HEK293 (cell line): Measurements from ENCODE around the gene SYTL1.

Experiments used
- CTCF ChIA-PET: fragments of 350-600 bp; formaldehyde crosslinking; extraction: SDS; loops from one replicate; lab custom pipeline; 2021; ENCODE audit warnings: antibody characterized with exemption; lab: Yijun Ruan, JAX
- POLR2A ChIA-PET: fragments of 300-600 bp; formaldehyde crosslinking; extraction: SDS; loops from one replicate; lab custom pipeline; 2020; ENCODE audit warnings: antibody characterized with exemption, inconsistent platforms; lab: Yijun Ruan, JAX
- H3K27ac ChIP-seq: fragments of 200-500 bp; sonication (Bioruptor generic); 2 replicates; pipeline ENCODE4 v1.5.1; 2014; ENCODE audit warnings: low read depth, low read length, control low read depth, inconsistent platforms; ENCODE audit errors: extremely low read depth
- H3K36me3 ChIP-seq, 2 experiments: fragments of 200-500 bp in 1 of 2; sonication (Bioruptor generic) in 1 of 2; 1 replicate in 1 of 2; 2 replicates in 1 of 2; pipeline ENCODE4 v1.5.1; 2014 to 2017; ENCODE audit warnings: inconsistent platforms in 2 of 2, low read length in 2 of 2; ENCODE audit not compliant: control insufficient read depth in 2 of 2, insufficient read depth in 1 of 2
- H3K4me1 ChIP-seq: fragments of 200-500 bp; sonication (Bioruptor generic); 2 replicates; pipeline ENCODE4 v1.5.1; 2014; ENCODE audit warnings: mild to moderate bottlenecking, low read length, inconsistent platforms; ENCODE audit not compliant: control insufficient read depth, insufficient read depth
- H3K4me3 ChIP-seq: 2 replicates; pipeline ENCODE4 v1.5.1; 2011; ENCODE audit warnings: low read depth, mild to moderate bottlenecking, control low read depth, low read length, moderate library complexity
- H3K9me3 ChIP-seq: fragments of 200-500 bp; sonication (Bioruptor generic); 2 replicates; pipeline ENCODE4 v1.5.1; 2014; ENCODE audit warnings: low read depth, low read length, inconsistent platforms; ENCODE audit not compliant: control insufficient read depth, insufficient read depth
- EGR2 ChIP-seq: fragments of 450-650 bp; formaldehyde crosslinking; IDR thresholded peaks from 2 replicates; pipeline ENCODE4 v1.5.1; 2016; ENCODE audit warnings: low read depth, missing biosample characterization, missing genetic modification characterization
- KLF1 ChIP-seq: fragments of 450-650 bp; formaldehyde crosslinking; IDR thresholded peaks from 2 replicates; pipeline ENCODE4 v1.5.1; 2016; ENCODE audit warnings: missing biosample characterization, missing genetic modification characterization
- KLF8 ChIP-seq: fragments of 450-650 bp; formaldehyde crosslinking; IDR thresholded peaks from 2 replicates; pipeline ENCODE4 v1.5.1; 2016; ENCODE audit warnings: missing biosample characterization, missing genetic modification characterization
- KLF9 ChIP-seq: fragments of 450-650 bp; formaldehyde crosslinking; IDR thresholded peaks from 2 replicates; pipeline ENCODE4 v1.5.1; 2016; ENCODE audit warnings: missing biosample characterization, missing genetic modification characterization, low read depth
- SCRT1 ChIP-seq: fragments of 450-650 bp; formaldehyde crosslinking; IDR thresholded peaks from 2 replicates; pipeline ENCODE4 v1.5.1; 2016; ENCODE audit warnings: missing biosample characterization, missing genetic modification characterization, borderline replicate concordance
- SP2 ChIP-seq: fragments of 450-650 bp; formaldehyde crosslinking; IDR thresholded peaks from 2 replicates; pipeline ENCODE4 v1.5.1; 2016; ENCODE audit warnings: missing biosample characterization, missing genetic modification characterization
- ZBTB48 ChIP-seq: fragments of 450-650 bp; formaldehyde crosslinking; IDR thresholded peaks from 2 replicates; pipeline ENCODE4 v1.5.1; 2016; ENCODE audit warnings: missing biosample characterization, missing genetic modification characterization
- ZBTB6 ChIP-seq: fragments of 450-650 bp; formaldehyde crosslinking; IDR thresholded peaks from 2 replicates; pipeline ENCODE4 v1.5.1; 2017; ENCODE audit warnings: missing biosample characterization, missing genetic modification characterization
- ZBTB7A ChIP-seq: fragments of 450-650 bp; formaldehyde crosslinking; IDR thresholded peaks from 2 replicates; pipeline ENCODE4 v1.5.1; 2016; ENCODE audit warnings: low read depth, missing biosample characterization, missing genetic modification characterization
- ZBTB8A ChIP-seq: fragments of 450-650 bp; formaldehyde crosslinking; IDR thresholded peaks from 2 replicates; pipeline ENCODE4 v1.5.1; 2016; ENCODE audit warnings: missing biosample characterization, missing genetic modification characterization
- ZFHX2 ChIP-seq: fragments of 450-650 bp; formaldehyde crosslinking; conservative IDR thresholded peaks from 2 replicates; pipeline ENCODE4 v1.5.1; 2016; ENCODE audit warnings: missing biosample characterization, missing genetic modification characterization
- ZNF10 ChIP-seq: fragments of 450-650 bp; formaldehyde crosslinking; IDR thresholded peaks from 2 replicates; pipeline ENCODE4 v1.5.1; 2017; ENCODE audit warnings: missing biosample characterization, missing genetic modification characterization
- ZNF112 ChIP-seq: fragments of 450-650 bp; formaldehyde crosslinking; IDR thresholded peaks from 2 replicates; pipeline ENCODE4 v1.5.0; 2017; ENCODE audit warnings: missing biosample characterization, missing genetic modification characterization
- ZNF133 ChIP-seq: fragments of 450-650 bp; formaldehyde crosslinking; IDR thresholded peaks from 2 replicates; pipeline ENCODE4 v1.5.1; 2016; ENCODE audit warnings: missing biosample characterization, missing genetic modification characterization
- ZNF140 ChIP-seq: fragments of 450-650 bp; formaldehyde crosslinking; IDR thresholded peaks from 2 replicates; pipeline ENCODE4 v1.5.1; 2016; ENCODE audit warnings: missing biosample characterization, missing genetic modification characterization
- ZNF157 ChIP-seq: fragments of 450-650 bp; formaldehyde crosslinking; IDR thresholded peaks from 2 replicates; pipeline ENCODE4 v1.5.1; 2016; ENCODE audit warnings: missing biosample characterization, missing genetic modification characterization
- ZNF24 ChIP-seq: fragments of 450-650 bp; formaldehyde crosslinking; IDR thresholded peaks from 2 replicates; pipeline ENCODE4 v1.5.1; 2016; ENCODE audit warnings: missing biosample characterization, missing genetic modification characterization
- ZNF37A ChIP-seq: fragments of 450-650 bp; IDR thresholded peaks from 2 replicates; pipeline ENCODE4 v1.5.1; 2018; ENCODE audit warnings: missing biosample characterization, missing genetic modification characterization
- ZNF404 ChIP-seq: fragments of 450-650 bp; formaldehyde crosslinking; IDR thresholded peaks from 2 replicates; pipeline ENCODE4 v1.5.1; 2017; ENCODE audit warnings: missing biosample characterization, missing genetic modification characterization
- ZNF514 ChIP-seq: fragments of 450-650 bp; formaldehyde crosslinking; IDR thresholded peaks from 2 replicates; pipeline ENCODE4 v1.5.1; 2016; ENCODE audit warnings: missing biosample characterization, missing genetic modification characterization
- ZNF561 ChIP-seq: fragments of 450-650 bp; IDR thresholded peaks from 2 replicates; pipeline ENCODE4 v1.5.1; 2018; ENCODE audit warnings: missing biosample characterization, missing genetic modification characterization, borderline replicate concordance
- ZNF600 ChIP-seq: fragments of 450-650 bp; formaldehyde crosslinking; IDR thresholded peaks from 2 replicates; pipeline ENCODE4 v1.5.1; 2016; ENCODE audit warnings: missing biosample characterization, missing genetic modification characterization
- ZNF843 ChIP-seq: fragments of 450-650 bp; formaldehyde crosslinking; IDR thresholded peaks from 2 replicates; pipeline ENCODE4 v1.5.1; 2016; ENCODE audit warnings: missing biosample characterization, missing genetic modification characterization
- TF ChIP-seq, protein P1 (sequence below): fragments of 450-650 bp; formaldehyde crosslinking; IDR thresholded peaks from 2 replicates; pipeline ENCODE4 v1.5.1; 2016; ENCODE audit warnings: missing biosample characterization, missing genetic modification characterization
- TF ChIP-seq, protein P2 (sequence below): fragments of 450-650 bp; formaldehyde crosslinking; IDR thresholded peaks from 2 replicates; pipeline ENCODE4 v1.5.1; 2016; ENCODE audit warnings: missing biosample characterization, missing genetic modification characterization
- TF ChIP-seq, protein P3 (sequence below): fragments of 450-650 bp; formaldehyde crosslinking; IDR thresholded peaks from 2 replicates; pipeline ENCODE4 v1.5.1; 2016; ENCODE audit warnings: missing biosample characterization, missing genetic modification characterization

The SYTL1 gene

DNA sequence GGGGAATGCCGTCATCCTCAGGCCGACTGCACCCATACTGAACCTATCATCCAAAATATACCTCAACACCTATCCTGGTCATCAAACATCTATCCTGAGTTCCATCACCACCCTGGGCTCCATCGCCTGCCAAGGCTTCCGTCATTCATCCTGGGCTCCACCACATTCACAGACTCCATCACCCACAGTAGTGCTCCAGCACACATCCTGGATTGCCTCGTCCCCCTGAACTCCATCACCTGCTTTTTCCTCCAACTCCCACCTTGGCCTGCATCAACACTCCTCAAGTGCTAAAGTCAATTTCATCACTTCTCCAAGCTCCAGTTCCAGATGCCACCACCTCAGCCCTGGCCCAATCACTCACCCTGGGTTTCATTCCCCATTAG, 17.1 kb downstream of the SYTL1 start:
- Histone ChIP-seq H3K27ac (no peak overlapping the region), H3K9me3 (no peaks in the 10 kb centered on the region), H3K4me3 (no peak overlapping the region), H3K4me1 (no peaks in the 10 kb centered on the region), H3K36me3 (peaks cover 0 to 57% of the 10 kb centered on the region in 2 experiments; a peak in 1 of 3 replicates)
- CTCF ChIA-PET: interaction anchor here (0.6 to 7.8 kb wide), 12 partner anchors 8 to 310 kb away, joined by 4 to 84 read pairs (median 14); partner anchors contain the start of genes MAP3K6 and SYTL1
- TF ChIP-seq ZNF600 (tag by site-specific recombination) (peak; percentile 98), ZNF140 (tag by site-specific recombination) (no peak), ZBTB6 (tag by site-specific recombination) (peak; percentile 94), ZNF10 (tag by site-specific recombination) (peak; percentile 58; the same call in 1 of the 2 replicates), ZNF24 (no peak)
- POLR2A ChIA-PET: interaction anchor here (4.4 kb wide), 1 partner anchor 7 kb away, joined by 23 read pairs; the partner anchor contains the start of gene MAP3K6

DNA sequence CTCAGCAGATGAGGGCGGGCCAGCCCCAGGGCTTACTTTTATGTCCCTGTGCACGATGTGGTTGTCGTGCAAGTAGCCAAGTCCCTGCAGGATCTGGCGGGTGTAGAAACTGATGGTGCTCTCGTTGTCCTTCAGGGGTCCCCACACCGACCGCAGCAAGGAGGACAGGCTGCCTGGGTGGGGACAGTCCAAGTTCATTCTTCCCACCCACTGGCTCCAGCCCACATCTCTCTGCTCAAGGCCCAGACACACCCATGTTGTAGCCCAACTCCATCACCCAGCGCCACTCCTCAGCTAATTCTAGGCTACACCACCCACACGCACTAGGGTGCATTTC, 18.0 kb downstream of the SYTL1 start:
- H3K4me1 ChIP-seq: no peaks in the 10 kb centered on the region
- H3K27ac ChIP-seq: no peak overlapping the region
- H3K36me3 ChIP-seq: peaks cover 0 to 61% of the 10 kb centered on the region in 2 experiments; a peak in 1 of 3 replicates
- no peaks in the 10 kb centered on the region for H3K9me3 ChIP-seq
- H3K4me3 ChIP-seq: no peak overlapping the region
- TF ChIP-seq EGR2 (tag by site-specific recombination) (peak; percentile 60), ZFHX2 (tag by site-specific recombination) (peak; percentile 43), KLF1 (tag by site-specific recombination) (0 out of 2 replicates have a peak, but pooled peaks have one; percentile 30), ZNF133 (no peak), ZBTB7A (tag by site-specific recombination) (no peak)
- TF ChIP-seq, protein P1, sequence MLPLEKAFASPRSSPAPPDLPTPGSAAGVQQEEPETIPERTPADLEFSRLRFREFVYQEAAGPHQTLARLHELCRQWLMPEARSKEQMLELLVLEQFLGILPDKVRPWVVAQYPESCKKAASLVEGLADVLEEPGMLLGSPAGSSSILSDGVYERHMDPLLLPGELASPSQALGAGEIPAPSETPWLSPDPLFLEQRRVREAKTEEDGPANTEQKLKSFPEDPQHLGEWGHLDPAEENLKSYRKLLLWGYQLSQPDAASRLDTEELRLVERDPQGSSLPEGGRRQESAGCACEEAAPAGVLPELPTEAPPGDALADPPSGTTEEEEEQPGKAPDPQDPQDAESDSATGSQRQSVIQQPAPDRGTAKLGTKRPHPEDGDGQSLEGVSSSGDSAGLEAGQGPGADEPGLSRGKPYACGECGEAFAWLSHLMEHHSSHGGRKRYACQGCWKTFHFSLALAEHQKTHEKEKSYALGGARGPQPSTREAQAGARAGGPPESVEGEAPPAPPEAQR: no peak
- POLR2A ChIA-PET: no interaction called here
- CTCF ChIA-PET: interaction anchor here (0.6 to 1.6 kb wide), 2 partner anchors 35 to 61 kb away, joined by 3 to 4 read pairs; no protein-coding TSS in a partner anchor

- no peak overlapping the region for H3K4me3 ChIP-seq
- POLR2A ChIA-PET: no interaction called here
- H3K27ac ChIP-seq: no peak overlapping the region
- CTCF ChIA-PET: interaction anchor here (0.6 to 1.6 kb wide), 3 partner anchors 32 to 62 kb away, joined by 3 to 4 read pairs (median 3); no protein-coding TSS in a partner anchor
- no peaks in the 10 kb centered on the region for H3K4me1 ChIP-seq
- H3K9me3 ChIP-seq: no peaks in the 10 kb centered on the region
- peaks cover 0 to 57% of the 10 kb centered on the region in 2 experiments; a peak in 1 of 3 replicates for H3K36me3 ChIP-seq
- peak; percentile 59 for TF ChIP-seq ZFHX2 (tag by site-specific recombination)
- TF ChIP-seq ZNF514 (tag by site-specific recombination): no peak
- TF ChIP-seq SP2 (tag by site-specific recombination): 0 out of 2 replicates have a peak, but pooled peaks have one; percentile 11
- TF ChIP-seq, protein P2, sequence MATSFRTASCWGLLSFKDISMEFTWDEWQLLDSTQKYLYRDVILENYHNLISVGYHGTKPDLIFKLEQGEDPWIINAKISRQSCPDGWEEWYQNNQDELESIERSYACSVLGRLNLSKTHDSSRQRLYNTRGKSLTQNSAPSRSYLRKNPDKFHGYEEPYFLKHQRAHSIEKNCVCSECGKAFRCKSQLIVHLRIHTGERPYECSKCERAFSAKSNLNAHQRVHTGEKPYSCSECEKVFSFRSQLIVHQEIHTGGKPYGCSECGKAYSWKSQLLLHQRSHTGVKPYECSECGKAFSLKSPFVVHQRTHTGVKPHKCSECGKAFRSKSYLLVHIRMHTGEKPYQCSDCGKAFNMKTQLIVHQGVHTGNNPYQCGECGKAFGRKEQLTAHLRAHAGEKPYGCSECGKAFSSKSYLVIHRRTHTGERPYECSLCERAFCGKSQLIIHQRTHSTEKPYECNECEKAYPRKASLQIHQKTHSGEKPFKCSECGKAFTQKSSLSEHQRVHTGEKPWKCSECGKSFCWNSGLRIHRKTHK (tag by site-specific recombination): no peak
- peak; percentile 50; the same call in 1 of the 2 replicates for TF ChIP-seq EGR2 (tag by site-specific recombination)
- no peak for TF ChIP-seq ZNF112 (tag by site-specific recombination)
- no peak for TF ChIP-seq ZNF843 (tag by site-specific recombination)
- no peak for TF ChIP-seq ZNF37A (tag by site-specific recombination)
- TF ChIP-seq ZBTB48 (tag by site-specific recombination): no peak
- no peak for TF ChIP-seq SCRT1 (tag by site-specific recombination)
- TF ChIP-seq ZNF157: no peak
- TF ChIP-seq KLF8 (tag by site-specific recombination): peak; percentile 42; the same call in 1 of the 2 replicates
- TF ChIP-seq, protein P3, sequence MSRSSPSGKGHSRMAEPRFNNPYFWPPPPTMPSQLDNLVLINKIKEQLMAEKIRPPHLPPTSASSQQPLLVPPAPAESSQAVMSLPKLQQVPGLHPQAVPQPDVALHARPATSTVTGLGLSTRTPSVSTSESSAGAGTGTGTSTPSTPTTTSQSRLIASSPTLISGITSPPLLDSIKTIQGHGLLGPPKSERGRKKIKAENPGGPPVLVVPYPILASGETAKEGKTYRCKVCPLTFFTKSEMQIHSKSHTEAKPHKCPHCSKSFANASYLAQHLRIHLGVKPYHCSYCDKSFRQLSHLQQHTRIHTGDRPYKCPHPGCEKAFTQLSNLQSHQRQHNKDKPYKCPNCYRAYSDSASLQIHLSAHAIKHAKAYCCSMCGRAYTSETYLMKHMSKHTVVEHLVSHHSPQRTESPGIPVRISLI (tag by site-specific recombination): no peak
- no peak for TF ChIP-seq ZNF561 (tag by site-specific recombination)
- TF ChIP-seq KLF9 (tag by site-specific recombination): 0 out of 2 replicates have a peak, but pooled peaks have one; percentile 19
- TF ChIP-seq ZBTB8A (tag by site-specific recombination): no peak
- no peak for TF ChIP-seq ZNF404
Measured at GRCh38 chr1:27360159-27361043, 18.6 kb downstream of the SYTL1 start.
